ENCODE results near the gene CRAMP1. TPM values are rescaled to one million over a fixed set of nuclear protein-coding genes. Genes with fewer than 3 reads are reported as not detected.

CRAMP1 gene
- total and polyA plus RNA-seq, 7 donors, result 2.4 to 24.6 (median 6.4) TPM

DNA sequence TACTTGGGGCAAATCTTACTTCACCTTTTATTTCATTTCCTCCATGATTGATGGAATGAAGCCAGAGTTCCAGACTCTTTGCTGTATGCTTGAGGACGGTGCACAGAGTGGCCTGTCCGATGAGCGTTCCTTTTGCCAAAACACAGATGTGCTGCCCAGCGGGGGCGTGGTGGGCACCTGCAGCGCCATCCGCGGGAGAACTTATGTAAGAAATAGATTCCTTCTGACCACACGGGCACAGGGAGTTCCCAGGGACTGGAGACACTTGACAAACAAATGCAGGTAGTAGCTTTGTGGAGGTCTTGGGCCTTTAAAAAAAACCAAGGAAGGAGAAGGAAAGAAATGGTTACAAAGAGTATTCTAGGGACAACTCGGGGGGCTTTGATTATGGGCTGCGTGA, 30.6 kb downstream of the CRAMP1 start:
- H3K9me3 ChIP-seq, result no peaks in the 10 kb centered on the region
- H3K36me3 ChIP-seq, result peaks cover 32 to 96% (median 54%) of the 10 kb centered on the region in 4 donors
- no peak overlapping the region for H3K27ac ChIP-seq
- H3K4me1 ChIP-seq, result no peaks in the 10 kb centered on the region
- DNase-seq, result no peak
- TF ChIP-seq, protein P1, sequence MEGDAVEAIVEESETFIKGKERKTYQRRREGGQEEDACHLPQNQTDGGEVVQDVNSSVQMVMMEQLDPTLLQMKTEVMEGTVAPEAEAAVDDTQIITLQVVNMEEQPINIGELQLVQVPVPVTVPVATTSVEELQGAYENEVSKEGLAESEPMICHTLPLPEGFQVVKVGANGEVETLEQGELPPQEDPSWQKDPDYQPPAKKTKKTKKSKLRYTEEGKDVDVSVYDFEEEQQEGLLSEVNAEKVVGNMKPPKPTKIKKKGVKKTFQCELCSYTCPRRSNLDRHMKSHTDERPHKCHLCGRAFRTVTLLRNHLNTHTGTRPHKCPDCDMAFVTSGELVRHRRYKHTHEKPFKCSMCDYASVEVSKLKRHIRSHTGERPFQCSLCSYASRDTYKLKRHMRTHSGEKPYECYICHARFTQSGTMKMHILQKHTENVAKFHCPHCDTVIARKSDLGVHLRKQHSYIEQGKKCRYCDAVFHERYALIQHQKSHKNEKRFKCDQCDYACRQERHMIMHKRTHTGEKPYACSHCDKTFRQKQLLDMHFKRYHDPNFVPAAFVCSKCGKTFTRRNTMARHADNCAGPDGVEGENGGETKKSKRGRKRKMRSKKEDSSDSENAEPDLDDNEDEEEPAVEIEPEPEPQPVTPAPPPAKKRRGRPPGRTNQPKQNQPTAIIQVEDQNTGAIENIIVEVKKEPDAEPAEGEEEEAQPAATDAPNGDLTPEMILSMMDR (IDR thresholded peaks at IDR 0.05), result no peak
- no peak for TF ChIP-seq POLR2A (IDR thresholded peaks at IDR 0.05)
- no peak for TF ChIP-seq EP300 (IDR thresholded peaks at IDR 0.05)
- TF ChIP-seq POLR2AphosphoS5 (IDR thresholded peaks at IDR 0.05), result no peak
- intact Hi-C loops (cut with DNase I), result no loop called here
- WGBS, 2 donors, result 96% methylated on average over 11 of the region's 11 CpGs
- H3K27me3 ChIP-seq, result no peaks in the 10 kb centered on the region
- H3K4me3 ChIP-seq, result no peak overlapping the region

DNA sequence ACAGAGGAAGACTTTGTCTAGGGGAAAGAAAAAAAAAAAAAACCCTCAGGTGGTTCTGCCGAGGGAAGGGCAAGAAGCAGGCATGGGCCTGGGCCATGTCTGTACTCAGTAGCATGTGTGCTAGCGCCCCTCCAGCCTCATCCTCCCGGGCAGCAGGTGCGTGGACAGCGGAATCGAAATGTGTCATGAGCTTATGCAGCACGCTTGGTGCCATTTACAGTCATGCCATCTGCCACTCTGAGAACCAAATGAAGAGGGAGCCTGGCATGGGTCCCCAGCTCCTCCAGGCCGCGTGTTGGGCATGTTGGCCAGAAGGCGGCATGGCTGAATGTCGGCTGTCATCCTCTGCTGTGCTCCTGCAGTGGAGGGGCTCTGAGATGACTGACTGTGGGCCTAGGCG, 31.4 kb downstream of the CRAMP1 start:
- H3K27me3 ChIP-seq, result no peaks in the 10 kb centered on the region
- no peaks in the 10 kb centered on the region for H3K4me1 ChIP-seq
- intact Hi-C loops (cut with DNase I), result no loop called here
- no peak for DNase-seq
- 96 to 97% methylated on average over 12 of the region's 12 CpGs for WGBS, 2 donors
- H3K9me3 ChIP-seq, result no peaks in the 10 kb centered on the region
- no peak overlapping the region for H3K4me3 ChIP-seq
- no peak for TF ChIP-seq EP300 (IDR thresholded peaks at IDR 0.05)
- no peak for TF ChIP-seq POLR2AphosphoS5 (IDR thresholded peaks at IDR 0.05)
- TF ChIP-seq, protein P1 (IDR thresholded peaks at IDR 0.05), result no peak
- no peak for TF ChIP-seq POLR2A (IDR thresholded peaks at IDR 0.05)
- peaks cover 26 to 88% (median 46%) of the 10 kb centered on the region in 4 donors for H3K36me3 ChIP-seq
- no peak overlapping the region for H3K27ac ChIP-seq

DNA sequence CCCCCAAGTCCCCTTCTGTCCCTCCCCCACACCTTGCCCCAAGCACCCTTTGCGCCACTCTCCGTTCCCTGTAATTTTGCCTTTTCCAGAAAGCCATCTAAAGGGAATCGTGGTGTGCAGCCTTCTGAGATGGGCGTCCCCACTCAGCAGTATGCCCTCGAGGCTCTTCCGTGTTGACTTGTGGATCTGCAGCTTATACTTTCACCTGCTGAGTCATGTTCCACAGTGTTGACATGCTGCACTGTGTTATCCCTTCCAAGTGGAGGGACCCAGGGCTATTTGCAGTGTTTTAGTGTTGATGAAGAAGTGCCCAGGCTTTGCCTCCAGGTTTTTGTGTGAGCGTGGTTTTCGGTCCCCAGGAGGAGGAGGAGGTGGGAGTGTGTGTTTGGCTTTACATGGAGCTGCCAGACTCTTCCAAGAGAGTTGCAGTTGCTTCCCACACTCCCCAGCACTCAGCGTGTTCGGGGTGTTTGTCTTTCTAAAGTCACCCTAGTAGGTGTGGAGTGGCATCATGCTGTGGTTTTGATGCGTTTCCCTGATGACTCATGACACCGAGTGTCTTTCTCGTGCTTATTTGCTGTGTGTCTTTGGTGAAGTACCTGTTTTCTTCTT, 33.9 kb downstream of the CRAMP1 start:
- no peak for DNase-seq
- Histone ChIP-seq H3K36me3 (peaks cover 20 to 64% (median 30%) of the 10 kb centered on the region in 4 donors), H3K4me1 (no peaks in the 10 kb centered on the region), H3K27me3 (no peaks in the 10 kb centered on the region), H3K4me3 (no peak overlapping the region), H3K27ac (no peak overlapping the region), H3K9me3 (no peaks in the 10 kb centered on the region)
- WGBS, 2 donors, result 66 to 87% methylated on average over 13 of the region's 13 CpGs
- TF ChIP-seq POLR2AphosphoS5 (IDR thresholded peaks at IDR 0.05) (no peak), EP300 (IDR thresholded peaks at IDR 0.05) (no peak)
- TF ChIP-seq, protein P1 (IDR thresholded peaks at IDR 0.05), result no peak
- intact Hi-C loops (cut with DNase I), result no loop called here

DNA sequence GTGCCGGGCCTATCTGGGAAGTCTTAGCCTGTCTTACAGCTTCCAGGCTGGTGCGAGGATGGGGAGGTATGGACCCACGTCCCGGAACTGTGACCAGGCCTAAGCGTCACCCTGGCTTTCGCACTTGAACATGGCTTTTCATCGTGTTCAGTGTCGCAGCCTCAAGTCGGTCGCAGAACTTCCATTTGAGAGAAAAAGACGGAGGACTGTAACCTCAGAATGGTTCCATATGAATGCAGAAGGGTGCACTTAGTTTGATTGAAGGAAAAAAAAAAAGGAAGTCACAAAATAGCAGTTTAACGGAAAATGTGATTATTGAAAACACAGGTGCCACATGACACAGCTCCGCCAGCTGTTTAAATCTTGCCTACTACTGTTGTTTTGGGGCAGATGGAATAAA, 35.7 kb downstream of the CRAMP1 start:
- intact Hi-C loops (cut with DNase I), result no loop called here
- H3K9me3 ChIP-seq, result no peaks in the 10 kb centered on the region
- H3K4me1 ChIP-seq, result no peaks in the 10 kb centered on the region
- H3K4me3 ChIP-seq, result no peak overlapping the region
- H3K27ac ChIP-seq, result no peak overlapping the region
- TF ChIP-seq, protein P1 (IDR thresholded peaks at IDR 0.05), result no peak
- TF ChIP-seq EP300 (IDR thresholded peaks at IDR 0.05) (no peak), POLR2A (IDR thresholded peaks at IDR 0.05) (no peak), POLR2AphosphoS5 (IDR thresholded peaks at IDR 0.05) (no peak)
- WGBS, 2 donors, result 73 to 96% methylated on average over 13 of the region's 13 CpGs
- no peak for DNase-seq
- H3K36me3 ChIP-seq, result peaks cover 9 to 63% (median 19%) of the 10 kb centered on the region in 4 donors
- H3K27me3 ChIP-seq, result no peaks in the 10 kb centered on the region

DNA sequence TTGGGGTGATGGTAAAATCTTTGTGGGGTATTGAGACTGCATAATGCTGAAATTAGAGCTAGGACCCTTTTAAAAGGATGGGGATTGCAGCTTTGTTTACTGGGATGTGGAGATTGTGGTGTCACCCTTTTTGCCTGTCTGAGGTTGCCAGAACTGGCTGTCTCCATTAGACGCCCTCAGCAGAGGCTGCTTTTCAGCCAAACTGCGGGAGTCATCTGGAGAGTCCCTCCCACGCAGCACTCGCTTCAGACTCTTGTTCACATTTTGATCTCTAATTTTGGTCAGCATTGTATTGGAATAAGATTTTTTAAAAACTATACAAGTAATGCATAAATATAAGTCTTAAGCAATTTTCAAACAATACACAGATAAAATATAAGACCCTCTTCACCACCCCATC, 38.0 kb downstream of the CRAMP1 start:
- H3K4me1 ChIP-seq, result no peaks in the 10 kb centered on the region
- WGBS, 2 donors, result 89 to 93% methylated on average over 4 of the region's 4 CpGs

More for the DNA sequence above, 38.0 kb downstream of the CRAMP1 start:
- Histone ChIP-seq H3K27me3 (no peaks in the 10 kb centered on the region), H3K36me3 (peaks cover 18 to 63% (median 27%) of the 10 kb centered on the region in 4 donors), H3K9me3 (no peaks in the 10 kb centered on the region), H3K4me3 (no peak overlapping the region), H3K27ac (no peak overlapping the region)
- TF ChIP-seq, protein P1 (IDR thresholded peaks at IDR 0.05), result no peak
- intact Hi-C loops (cut with DNase I), result no loop called here
- no peak for DNase-seq

Measured in sigmoid colon (tissue), 7 donors.